HepG2 (cell line): Measurements from ENCODE around the gene CLEC18B. TPM values are rescaled to one million over a fixed set of nuclear protein-coding genes. Genes with fewer than 3 reads are reported as not detected.
A peak's percentile ranks its signal among the peaks of the same experiment; 100 is the strongest.
"Not testable (repeated sequence)": the region's sequence is repeated elsewhere in the genome, so short reads cannot be mapped to it uniquely, and the experiment has no call there.

Experiments used
- ELF3 ChIP-seq: IDR thresholded peaks from 2 replicates; pipeline ENCODE4 v1.6.1; 2016; ENCODE audit warnings: missing genetic modification reagents, missing compliant biosample characterization
- FOXC1 ChIP-seq: sonication (generic); formaldehyde crosslinking; IDR thresholded peaks from 2 replicates; pipeline ENCODE4 v1.8.0; 2022; ENCODE audit warnings: mild to moderate bottlenecking, missing genetic modification reagents, borderline replicate concordance
- HNRNPLL ChIP-seq: fragments of 200-400 bp; formaldehyde crosslinking; IDR thresholded peaks from 2 replicates; pipeline ENCODE4 v1.6.1; 2017; ENCODE audit warnings: mild to moderate bottlenecking, low read depth, low read length; ENCODE audit not compliant: poor library complexity, severe bottlenecking
- MXI1 ChIP-seq: IDR thresholded peaks from 3 replicates; pipeline ENCODE4 v1.6.1; 2012; ENCODE audit warnings: low read depth, low read length, inconsistent platforms, borderline replicate concordance
- NONO ChIP-seq, 2 experiments: fragments of 450-650 bp in 1 of 2; sonication (generic) in 1 of 2; formaldehyde crosslinking in 1 of 2; IDR thresholded peaks in 1 of 2; conservative IDR thresholded peaks in 1 of 2; 2 replicates each; pipeline versions ENCODE4 v1.6.1 to v1.8.0; 2017 to 2022; ENCODE audit warnings: mild to moderate bottlenecking in 1 of 2, missing genetic modification reagents in 1 of 2, moderate library complexity in 1 of 2
- SP1 ChIP-seq, 2 experiments: fragments of 450-650 bp in 1 of 2; sonication (generic) in 1 of 2; formaldehyde crosslinking in 1 of 2; IDR thresholded peaks; 2 replicates each; pipeline versions ENCODE4 v1.4.0 to v1.6.1; 2016 to 2020; ENCODE audit warnings: missing genetic modification reagents in 1 of 2
- TAF1 ChIP-seq: sonication (generic); formaldehyde crosslinking; IDR thresholded peaks from 2 replicates; pipeline ENCODE4 v1.4.0; 2020; ENCODE audit warnings: missing genetic modification reagents
- ZNF430 ChIP-seq: sonication (generic); formaldehyde crosslinking; IDR thresholded peaks from 2 replicates; pipeline ENCODE4 v1.9.0; 2021; ENCODE audit warnings: mild to moderate bottlenecking, missing genetic modification reagents
- ZNF777 ChIP-seq: sonication (generic); formaldehyde crosslinking; IDR thresholded peaks from 2 replicates; pipeline ENCODE4 v1.4.0; 2020; ENCODE audit warnings: missing genetic modification reagents
- polyA plus RNA-seq, 8 experiments: library from polyadenylated mRNA; depleted of rRNA in 3 of 8; stranded (reverse) in 7 of 8; unstranded in 1 of 8; fragments of >200 nt; fragmentation: Illumina TruSeq in 4 of 8; extraction: Trizol in 4 of 8; gene quantifications; 2 replicates each; pipeline versions ENCODE4 v1.2.1 to v1.2.3, GENCODE V29; 2011 to 2016; ENCODE audit warnings: low read depth in 4 of 8, missing spikeins in 1 of 8, mixed read lengths in 1 of 8; ENCODE audit not compliant: insufficient read depth in 1 of 8
- total RNA-seq, 5 experiments: library from RNA; depleted of rRNA; stranded (reverse); fragments of >200 nt; fragmentation: Illumina TruSeq; extraction: Trizol; gene quantifications; 2 replicates each; pipeline ENCODE4 v1.2.3, GENCODE V29; 2016; ENCODE audit warnings: low read depth in 1 of 5
- TF ChIP-seq, protein P1 (sequence below): IDR thresholded peaks from 2 replicates; pipeline ENCODE4 v1.4.0; 2020; ENCODE audit warnings: mild to moderate bottlenecking, missing genetic modification reagents
- TF ChIP-seq, protein P2 (sequence below), 2 experiments: sonication (generic) in 1 of 2; formaldehyde crosslinking in 1 of 2; IDR thresholded peaks; 2 replicates each; pipeline versions ENCODE4 v1.4.0 to v1.6.1; 2018 to 2020; ENCODE audit warnings: missing genetic modification reagents in 2 of 2, borderline replicate concordance in 1 of 2, low read depth in 1 of 2, mild to moderate bottlenecking in 1 of 2, missing biosample characterization in 1 of 2
- TF ChIP-seq, protein P3 (sequence below): IDR thresholded peaks from 2 replicates; pipeline ENCODE4 v1.6.1; 2016; ENCODE audit warnings: mild to moderate bottlenecking
- TF ChIP-seq, protein P4 (sequence below): IDR thresholded peaks from 2 replicates; pipeline ENCODE4 v1.6.1; 2016; ENCODE audit warnings: missing genetic modification reagents, missing compliant biosample characterization

Gene CLEC18B
- total and polyA plus RNA-seq, 2 of the 13 experiments (the other 11 are each of a cell fraction or from before 2014, with no cell fraction given), result 0.31 to 1.1 TPM

DNA sequence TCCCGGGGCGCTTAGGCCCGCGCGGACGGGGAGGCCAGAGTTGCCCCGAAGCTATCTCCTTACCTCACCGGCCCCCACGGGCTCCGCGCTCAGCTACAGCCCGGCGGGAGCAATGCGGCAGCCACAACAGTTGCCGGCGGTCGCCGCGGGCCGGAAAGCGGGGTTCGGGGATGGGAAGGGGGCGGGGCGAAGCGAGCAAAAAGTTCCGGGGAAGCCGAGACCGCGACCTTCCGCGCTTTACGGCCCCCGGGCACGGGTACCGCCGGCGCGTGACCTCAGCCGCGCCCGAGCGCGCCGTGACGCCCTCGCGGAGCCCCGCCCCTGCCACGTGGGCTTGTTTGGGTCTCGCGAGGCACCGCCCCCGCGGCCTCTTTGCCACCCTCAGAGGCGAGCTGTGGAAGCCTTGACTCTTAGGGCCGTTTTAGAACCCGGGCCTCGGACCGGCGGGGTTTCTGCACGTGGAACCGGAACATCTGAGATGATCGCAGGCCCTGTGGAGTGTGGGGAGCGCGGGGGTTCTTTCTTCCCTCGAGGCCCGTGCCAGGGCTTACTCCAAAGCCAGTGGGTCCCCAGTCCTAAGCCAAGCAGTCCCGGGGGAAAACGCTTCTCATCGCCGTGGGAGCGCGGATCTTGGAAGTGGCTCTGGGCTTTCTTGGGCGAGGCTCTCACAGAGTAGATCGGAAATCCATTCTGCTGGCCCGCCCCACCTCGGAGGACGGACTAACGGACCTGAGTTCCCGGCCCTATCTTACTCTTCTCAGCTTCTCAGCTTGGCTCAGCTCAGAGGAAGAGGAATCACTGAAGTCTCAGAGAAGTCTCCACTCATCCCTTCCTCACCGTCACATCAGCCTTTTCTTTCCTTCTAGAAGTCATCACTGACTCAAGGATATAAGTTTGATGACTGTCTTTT, 53.0 kb downstream of the CLEC18B start (continued):
- TF ChIP-seq SP1, NONO (IDR thresholded peaks at IDR 0.05): not testable (repeated sequence)
- peak; percentile 92 for TF ChIP-seq SP1 (CRISPR knock-in tag; IDR thresholded peaks at IDR 0.05)
- TF ChIP-seq HNRNPLL, result peak; percentile 70
- TF ChIP-seq, protein P1, sequence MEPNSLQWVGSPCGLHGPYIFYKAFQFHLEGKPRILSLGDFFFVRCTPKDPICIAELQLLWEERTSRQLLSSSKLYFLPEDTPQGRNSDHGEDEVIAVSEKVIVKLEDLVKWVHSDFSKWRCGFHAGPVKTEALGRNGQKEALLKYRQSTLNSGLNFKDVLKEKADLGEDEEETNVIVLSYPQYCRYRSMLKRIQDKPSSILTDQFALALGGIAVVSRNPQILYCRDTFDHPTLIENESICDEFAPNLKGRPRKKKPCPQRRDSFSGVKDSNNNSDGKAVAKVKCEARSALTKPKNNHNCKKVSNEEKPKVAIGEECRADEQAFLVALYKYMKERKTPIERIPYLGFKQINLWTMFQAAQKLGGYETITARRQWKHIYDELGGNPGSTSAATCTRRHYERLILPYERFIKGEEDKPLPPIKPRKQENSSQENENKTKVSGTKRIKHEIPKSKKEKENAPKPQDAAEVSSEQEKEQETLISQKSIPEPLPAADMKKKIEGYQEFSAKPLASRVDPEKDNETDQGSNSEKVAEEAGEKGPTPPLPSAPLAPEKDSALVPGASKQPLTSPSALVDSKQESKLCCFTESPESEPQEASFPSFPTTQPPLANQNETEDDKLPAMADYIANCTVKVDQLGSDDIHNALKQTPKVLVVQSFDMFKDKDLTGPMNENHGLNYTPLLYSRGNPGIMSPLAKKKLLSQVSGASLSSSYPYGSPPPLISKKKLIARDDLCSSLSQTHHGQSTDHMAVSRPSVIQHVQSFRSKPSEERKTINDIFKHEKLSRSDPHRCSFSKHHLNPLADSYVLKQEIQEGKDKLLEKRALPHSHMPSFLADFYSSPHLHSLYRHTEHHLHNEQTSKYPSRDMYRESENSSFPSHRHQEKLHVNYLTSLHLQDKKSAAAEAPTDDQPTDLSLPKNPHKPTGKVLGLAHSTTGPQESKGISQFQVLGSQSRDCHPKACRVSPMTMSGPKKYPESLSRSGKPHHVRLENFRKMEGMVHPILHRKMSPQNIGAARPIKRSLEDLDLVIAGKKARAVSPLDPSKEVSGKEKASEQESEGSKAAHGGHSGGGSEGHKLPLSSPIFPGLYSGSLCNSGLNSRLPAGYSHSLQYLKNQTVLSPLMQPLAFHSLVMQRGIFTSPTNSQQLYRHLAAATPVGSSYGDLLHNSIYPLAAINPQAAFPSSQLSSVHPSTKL (CRISPR knock-in tag), result peak; percentile 68
- TF ChIP-seq, protein P2, sequence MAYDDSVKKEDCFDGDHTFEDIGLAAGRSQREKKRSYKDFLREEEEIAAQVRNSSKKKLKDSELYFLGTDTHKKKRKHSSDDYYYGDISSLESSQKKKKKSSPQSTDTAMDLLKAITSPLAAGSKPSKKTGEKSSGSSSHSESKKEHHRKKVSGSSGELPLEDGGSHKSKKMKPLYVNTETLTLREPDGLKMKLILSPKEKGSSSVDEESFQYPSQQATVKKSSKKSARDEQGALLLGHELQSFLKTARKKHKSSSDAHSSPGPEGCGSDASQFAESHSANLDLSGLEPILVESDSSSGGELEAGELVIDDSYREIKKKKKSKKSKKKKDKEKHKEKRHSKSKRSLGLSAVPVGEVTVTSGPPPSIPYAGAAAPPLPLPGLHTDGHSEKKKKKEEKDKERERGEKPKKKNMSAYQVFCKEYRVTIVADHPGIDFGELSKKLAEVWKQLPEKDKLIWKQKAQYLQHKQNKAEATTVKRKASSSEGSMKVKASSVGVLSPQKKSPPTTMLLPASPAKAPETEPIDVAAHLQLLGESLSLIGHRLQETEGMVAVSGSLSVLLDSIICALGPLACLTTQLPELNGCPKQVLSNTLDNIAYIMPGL (CRISPR knock-in tag; IDR thresholded peaks at IDR 0.05; ENCODE audit: borderline replicate concordance in 1 of 2, low read depth in 1 of 2), result peak; percentile 47 to 80; a peak in 3 of 4 replicates
- TF ChIP-seq FOXC1 (CRISPR knock-in tag), result peak; percentile 20; the same call in 1 of the 2 replicates
- TF ChIP-seq, protein P3, sequence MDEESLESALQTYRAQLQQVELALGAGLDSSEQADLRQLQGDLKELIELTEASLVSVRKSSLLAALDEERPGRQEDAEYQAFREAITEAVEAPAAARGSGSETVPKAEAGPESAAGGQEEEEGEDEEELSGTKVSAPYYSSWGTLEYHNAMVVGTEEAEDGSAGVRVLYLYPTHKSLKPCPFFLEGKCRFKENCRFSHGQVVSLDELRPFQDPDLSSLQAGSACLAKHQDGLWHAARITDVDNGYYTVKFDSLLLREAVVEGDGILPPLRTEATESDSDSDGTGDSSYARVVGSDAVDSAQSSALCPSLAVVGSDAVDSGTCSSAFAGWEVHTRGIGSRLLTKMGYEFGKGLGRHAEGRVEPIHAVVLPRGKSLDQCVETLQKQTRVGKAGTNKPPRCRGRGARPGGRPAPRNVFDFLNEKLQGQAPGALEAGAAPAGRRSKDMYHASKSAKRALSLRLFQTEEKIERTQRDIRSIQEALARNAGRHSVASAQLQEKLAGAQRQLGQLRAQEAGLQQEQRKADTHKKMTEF (CRISPR knock-in tag), result peak; percentile 86
- peak; percentile 85; the same call in 2 of the 3 replicates for TF ChIP-seq MXI1
- TF ChIP-seq ZNF777 (CRISPR knock-in tag), result 0 out of 2 replicates have a peak, but pooled peaks have one; percentile 11
- TF ChIP-seq ZNF430 (CRISPR knock-in tag), result 0 out of 2 replicates have a peak, but pooled peaks have one; percentile 52
- 0 out of 2 replicates have a peak, but pooled peaks have one; percentile 35 for TF ChIP-seq NONO (CRISPR knock-in tag; conservative IDR thresholded peaks at IDR 0.05)
- TF ChIP-seq, protein P4, sequence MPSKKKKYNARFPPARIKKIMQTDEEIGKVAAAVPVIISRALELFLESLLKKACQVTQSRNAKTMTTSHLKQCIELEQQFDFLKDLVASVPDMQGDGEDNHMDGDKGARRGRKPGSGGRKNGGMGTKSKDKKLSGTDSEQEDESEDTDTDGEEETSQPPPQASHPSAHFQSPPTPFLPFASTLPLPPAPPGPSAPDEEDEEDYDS (CRISPR knock-in tag), result peak; percentile 62
- TF ChIP-seq ELF3 (CRISPR knock-in tag), result peak; percentile 12; the same call in 1 of the 2 replicates
- peak; percentile 76 for TF ChIP-seq TAF1 (CRISPR knock-in tag)
